IPS DF 6.9 (cell line): ENCODE results near the gene WIPF3.
"Not testable (repeated sequence)": the region's sequence is repeated elsewhere in the genome, so short reads cannot be mapped to it uniquely, and the experiment has no call there.

Source experiments
- DNase-seq: peaks from one replicate; pipeline ENCODE4 v3.0.0-alpha.2; 2013; ENCODE audit warnings: low read depth, low spot score
- H3K27ac ChIP-seq: one replicate; pipeline ENCODE4 v1.5.1; 2013; ENCODE audit warnings: low read length, control low read depth
- H3K27me3 ChIP-seq: 2 replicates; pipeline ENCODE4 v1.6.1; 2013; ENCODE audit warnings: mild to moderate bottlenecking, low read length; ENCODE audit not compliant: control insufficient read depth, insufficient read depth
- H3K36me3 ChIP-seq: 2 replicates; pipeline ENCODE4 v1.6.1; 2013; ENCODE audit warnings: low read length; ENCODE audit not compliant: control insufficient read depth, insufficient read depth
- H3K4me1 ChIP-seq: 2 replicates; pipeline ENCODE4 v1.6.1; 2013; ENCODE audit warnings: low read length; ENCODE audit not compliant: control insufficient read depth, insufficient read depth
- H3K4me3 ChIP-seq: 2 replicates; pipeline ENCODE4 v1.5.1; 2013; ENCODE audit warnings: mild to moderate bottlenecking, low read length
- H3K9me3 ChIP-seq: 2 replicates; pipeline ENCODE4 v1.6.1; 2013; ENCODE audit warnings: low read length, inconsistent platforms; ENCODE audit not compliant: control insufficient read depth, insufficient read depth
- WGBS: extraction: QIAGEN DNeasy Blood & Tissue Kit; methylation state at CpG from one replicate; pipeline ENCODE4 v1.1.7; 2013; ENCODE audit warnings: mixed read lengths, missing lambda C conversion rate; ENCODE audit not compliant: insufficient read length, insufficient coverage; 5-methylcytosine and 5-hydroxymethylcytosine counted together

Gene WIPF3

GRCh38 chr7:29950480-29950879 lies 144.2 kb downstream of the WIPF3 start:
- no peaks in the 10 kb centered on the region for H3K9me3 ChIP-seq
- no peak overlapping the region for H3K4me3 ChIP-seq
- no peak overlapping the region for H3K27ac ChIP-seq
- H3K27me3 ChIP-seq = no peaks in the 10 kb centered on the region
- WGBS = no CpG with 5 or more reads among the region's 8 CpGs
- H3K36me3 ChIP-seq = peaks cover 16% of the 10 kb centered on the region
- H3K4me1 ChIP-seq = no peaks in the 10 kb centered on the region
- no peak for DNase-seq

GRCh38 chr7:29951206-29951605 lies 144.9 kb downstream of the WIPF3 start:
- Histone ChIP-seq H3K9me3 (no peaks in the 10 kb centered on the region), H3K36me3 (peaks cover 16% of the 10 kb centered on the region), H3K27ac (no peak overlapping the region), H3K4me1 (no peaks in the 10 kb centered on the region), H3K27me3 (no peaks in the 10 kb centered on the region), H3K4me3 (no peak overlapping the region)
- no peak for DNase-seq
- WGBS = no CpG with 5 or more reads among the region's 8 CpGs

DNA sequence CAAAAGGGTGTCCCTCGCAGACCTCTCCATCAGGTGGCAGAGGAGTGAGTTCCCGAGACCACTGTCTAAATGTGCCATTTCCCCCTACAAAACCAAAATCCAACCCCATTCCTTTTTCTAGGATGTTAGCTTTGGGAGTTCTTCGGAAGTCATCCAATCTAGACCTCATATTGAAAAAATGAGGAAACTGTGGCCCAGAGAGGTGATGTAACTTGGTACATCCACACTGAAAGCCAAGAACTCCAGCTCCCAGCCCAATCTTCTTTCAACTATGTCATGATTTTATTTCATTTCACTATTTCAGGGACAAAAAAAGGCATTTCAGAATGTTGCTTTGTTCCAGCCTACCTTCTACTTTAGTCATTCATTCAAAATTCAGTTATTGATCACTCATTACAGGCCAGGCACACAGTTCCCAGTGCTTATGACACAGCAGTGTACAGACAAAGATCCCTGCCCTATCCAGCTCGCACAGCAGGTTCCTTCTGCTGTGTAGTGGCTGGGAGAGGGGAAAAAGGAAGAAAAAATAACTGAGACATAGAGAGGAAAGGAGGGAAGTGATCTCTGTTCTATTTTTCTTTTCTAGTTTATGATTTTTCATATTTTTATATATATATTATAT lies 147.5 kb downstream of the WIPF3 start:
- H3K4me3 ChIP-seq = no peak overlapping the region
- no peaks in the 10 kb centered on the region for H3K9me3 ChIP-seq
- DNase-seq = no peak
- no peaks in the 10 kb centered on the region for H3K4me1 ChIP-seq
- peaks cover 18% of the 10 kb centered on the region for H3K36me3 ChIP-seq
- WGBS = no CpG with 5 or more reads among the region's 4 CpGs
- H3K27me3 ChIP-seq = no peaks in the 10 kb centered on the region
- H3K27ac ChIP-seq = no peak overlapping the region

GRCh38 chr7:29955075-29955792 lies 148.9 kb downstream of the WIPF3 start:
- no peaks in the 10 kb centered on the region for H3K27me3 ChIP-seq
- no peak overlapping the region for H3K4me3 ChIP-seq
- H3K4me1 ChIP-seq = no peaks in the 10 kb centered on the region
- no peak for DNase-seq
- WGBS = no CpG with 5 or more reads among the region's 7 CpGs
- H3K27ac ChIP-seq = no peak overlapping the region
- H3K9me3 ChIP-seq = no peaks in the 10 kb centered on the region
- peaks cover 14% of the 10 kb centered on the region for H3K36me3 ChIP-seq

DNA sequence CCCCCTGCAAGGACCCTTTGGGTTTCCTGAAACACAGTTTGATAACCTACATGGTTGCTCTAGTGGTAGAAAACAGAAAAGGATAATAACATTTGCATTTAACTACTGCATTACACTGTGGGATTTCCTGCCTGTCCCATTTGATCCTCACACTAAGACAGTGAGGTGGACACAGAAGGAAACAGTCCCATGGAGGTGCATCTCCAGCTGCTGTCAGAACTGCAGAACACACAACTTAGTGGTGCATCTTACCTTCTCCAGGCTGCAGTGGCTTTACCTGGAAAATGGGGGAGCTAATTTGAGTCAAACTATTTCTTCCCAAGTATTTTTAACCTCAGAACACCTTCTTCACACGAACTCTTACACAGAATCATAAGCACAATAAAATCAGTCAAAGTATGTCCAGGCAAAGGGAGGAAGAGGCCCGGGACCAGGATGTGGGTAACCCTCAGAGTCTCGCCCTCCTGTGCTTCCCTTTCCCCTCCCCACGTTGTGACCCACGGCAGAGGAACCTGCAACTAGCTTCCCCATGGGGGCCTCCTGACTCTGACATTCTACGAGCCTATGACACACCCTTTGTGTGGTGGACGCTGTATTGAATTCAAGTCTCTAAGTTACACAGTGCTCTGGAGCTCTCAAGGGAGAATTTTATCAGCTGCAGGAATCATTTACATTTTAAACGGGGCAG lies 149.6 kb downstream of the WIPF3 start:
- Histone ChIP-seq H3K9me3 (no peaks in the 10 kb centered on the region), H3K36me3 (peaks cover 13% of the 10 kb centered on the region), H3K4me1 (no peaks in the 10 kb centered on the region), H3K27ac (no peak overlapping the region), H3K27me3 (no peaks in the 10 kb centered on the region), H3K4me3 (no peak overlapping the region)
- WGBS = no CpG with 5 or more reads among the region's 8 CpGs
- no peak for DNase-seq

- Histone ChIP-seq H3K9me3 (no peaks in the 10 kb centered on the region), H3K27me3 (no peaks in the 10 kb centered on the region), H3K36me3 (peaks cover 9% of the 10 kb centered on the region; the same call in 1 of the 2 replicates), H3K4me3 (no peak overlapping the region), H3K4me1 (no peaks in the 10 kb centered on the region), H3K27ac (no peak overlapping the region)
- WGBS = no CpG with 5 or more reads among the region's 3 CpGs
- DNase-seq = no peak
Observed at GRCh38 chr7:29956487-29956836, 150.2 kb downstream of the WIPF3 start.

DNA sequence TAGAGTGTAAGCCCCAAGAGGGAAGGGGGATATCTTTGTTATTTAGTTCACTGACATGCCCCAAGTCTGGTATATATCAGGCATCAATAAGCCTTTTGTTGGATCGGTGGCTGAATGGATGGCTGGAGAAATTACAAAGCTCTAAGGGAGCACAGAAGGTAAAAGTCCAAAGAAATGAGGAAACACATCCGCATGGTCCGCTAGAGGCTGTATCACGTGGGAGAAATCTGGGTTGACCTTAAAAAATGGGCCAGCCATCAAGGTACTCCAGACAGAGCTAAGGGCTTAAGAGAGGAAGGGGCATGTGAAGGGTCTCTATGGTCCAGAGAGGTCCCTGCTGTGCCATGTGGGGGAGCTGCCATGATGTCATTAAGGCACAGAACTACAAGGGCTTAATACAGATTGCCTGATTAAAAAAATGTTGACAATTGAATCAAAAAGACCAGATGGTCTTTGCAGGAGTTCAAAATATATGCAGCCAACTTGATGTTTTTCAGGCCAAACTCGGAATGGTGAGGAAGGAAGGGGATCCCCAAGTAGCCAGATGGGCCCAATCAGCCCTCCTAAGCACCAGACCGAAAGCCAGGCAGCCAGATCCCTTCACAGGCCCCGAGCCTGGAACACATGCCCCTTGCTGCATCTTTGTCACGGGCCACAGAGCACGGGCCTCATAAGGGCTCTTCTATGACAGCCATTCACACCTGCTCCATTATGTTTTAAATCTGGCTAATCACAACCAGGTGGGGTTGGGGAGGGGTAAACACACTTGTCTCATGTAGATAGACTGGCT lies 151.4 kb downstream of the WIPF3 start:
- Histone ChIP-seq H3K4me3 (no peak overlapping the region), H3K4me1 (no peaks in the 10 kb centered on the region), H3K27me3 (no peaks in the 10 kb centered on the region), H3K9me3 (no peaks in the 10 kb centered on the region), H3K36me3 (peaks cover 5% of the 10 kb centered on the region; the same call in 1 of the 2 replicates), H3K27ac (no peak overlapping the region)
- no CpG with 5 or more reads among the region's 9 CpGs for WGBS
- DNase-seq = no peak

DNA sequence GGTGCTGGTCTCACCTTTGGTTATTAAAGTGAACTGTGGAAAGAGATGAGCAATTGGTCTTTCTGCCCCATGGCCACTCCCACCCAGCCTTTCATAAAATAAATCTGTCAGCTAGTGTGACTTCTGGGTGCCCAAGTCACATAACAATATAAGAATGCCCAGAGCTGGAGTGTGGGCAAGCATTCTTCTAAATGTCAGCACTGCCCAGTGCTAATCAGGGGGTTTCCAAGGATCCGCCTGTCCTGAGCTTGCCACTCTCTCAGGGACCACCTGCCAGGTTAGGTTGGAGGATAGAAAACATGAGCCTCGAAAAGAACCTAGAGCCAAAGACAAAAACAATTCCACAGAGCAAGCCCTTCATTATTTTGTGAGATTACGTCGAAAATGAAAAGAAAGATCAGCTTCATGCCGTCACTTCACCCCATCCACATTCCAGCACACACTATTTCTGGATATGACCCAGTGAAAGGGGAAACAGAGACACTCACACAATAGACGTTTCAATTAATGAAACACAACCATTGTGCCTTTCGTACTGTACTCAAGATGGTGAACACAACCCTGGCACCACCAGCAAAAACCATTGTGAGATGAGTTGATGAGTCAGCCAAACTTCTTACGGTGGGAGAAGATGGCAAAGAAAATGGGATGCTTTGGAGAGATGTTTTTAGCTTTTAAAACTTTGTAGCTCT lies 152.5 kb downstream of the WIPF3 start:
- H3K4me3 ChIP-seq = no peak overlapping the region
- H3K27me3 ChIP-seq = no peaks in the 10 kb centered on the region
- no CpG with 5 or more reads among the region's 8 CpGs for WGBS
- H3K27ac ChIP-seq = no peak overlapping the region
- no peaks in the 10 kb centered on the region for H3K9me3 ChIP-seq
- peaks cover 2% of the 10 kb centered on the region; the same call in 1 of the 2 replicates for H3K36me3 ChIP-seq
- DNase-seq = no peak
- no peaks in the 10 kb centered on the region for H3K4me1 ChIP-seq

DNA sequence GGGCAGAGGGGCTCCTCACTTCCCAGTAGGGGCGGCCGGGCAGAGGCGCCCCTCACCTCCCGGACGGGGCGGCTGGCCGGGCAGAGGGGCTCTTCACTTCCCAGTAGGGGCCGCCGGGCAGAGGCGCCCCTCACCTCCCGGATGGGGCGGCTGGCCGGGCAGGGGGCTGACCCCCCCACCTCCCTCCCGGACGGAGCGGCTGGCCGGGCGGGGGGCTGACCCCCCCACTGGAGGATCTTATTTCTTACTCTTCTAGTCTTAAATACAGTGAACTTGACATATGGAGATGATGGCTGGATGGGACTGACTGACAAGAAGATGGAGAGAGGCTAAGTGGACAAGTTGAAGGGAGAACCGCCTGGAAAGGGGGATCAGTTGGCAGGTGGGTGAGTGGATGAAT lies 155.3 kb downstream of the WIPF3 start:
- DNase-seq, H3K4me1 ChIP-seq, H3K27me3 ChIP-seq, H3K36me3 ChIP-seq, H3K9me3 ChIP-seq, H3K4me3 ChIP-seq, H3K27ac ChIP-seq: not testable (repeated sequence)
- WGBS = no CpG with 5 or more reads among the region's 19 CpGs

DNA sequence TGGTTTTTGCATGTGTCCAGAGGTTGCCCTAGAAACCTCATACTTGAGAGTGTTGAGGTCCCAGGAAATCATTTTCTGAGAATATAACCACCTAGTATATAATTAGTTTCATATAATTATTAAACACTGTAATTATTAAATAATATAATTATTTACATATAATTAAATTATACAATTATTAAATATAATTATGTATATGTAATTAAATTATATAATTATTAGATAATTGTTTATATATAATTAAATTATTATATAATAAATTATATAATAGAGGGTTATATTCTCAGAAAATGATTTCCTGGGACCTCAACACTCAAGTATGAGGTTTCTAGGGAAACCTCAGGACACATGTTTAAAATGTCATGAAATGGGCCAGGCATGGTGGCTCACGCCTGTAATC lies 155.7 kb downstream of the WIPF3 start:
- Histone ChIP-seq H3K36me3 (peaks cover 5% of the 10 kb centered on the region; the same call in 1 of the 2 replicates), H3K27me3 (no peaks in the 10 kb centered on the region), H3K4me3 (no peak overlapping the region), H3K27ac (no peak overlapping the region), H3K4me1 (no peaks in the 10 kb centered on the region), H3K9me3 (no peaks in the 10 kb centered on the region)
- WGBS = no CpG with 5 or more reads among the region's 1 CpG
- no peak for DNase-seq
